GM04504 (cell line): ENCODE data around the gene GPR137B.
"Not testable (repeated sequence)": the region's sequence is repeated elsewhere in the genome, so short reads cannot be mapped to it uniquely, and the experiment has no call there.

Experiments
- DNase-seq: peaks from one replicate; pipeline ENCODE4 v3.0.0-alpha.2; 2012; ENCODE audit warnings: low read depth

GPR137B gene

DNA sequence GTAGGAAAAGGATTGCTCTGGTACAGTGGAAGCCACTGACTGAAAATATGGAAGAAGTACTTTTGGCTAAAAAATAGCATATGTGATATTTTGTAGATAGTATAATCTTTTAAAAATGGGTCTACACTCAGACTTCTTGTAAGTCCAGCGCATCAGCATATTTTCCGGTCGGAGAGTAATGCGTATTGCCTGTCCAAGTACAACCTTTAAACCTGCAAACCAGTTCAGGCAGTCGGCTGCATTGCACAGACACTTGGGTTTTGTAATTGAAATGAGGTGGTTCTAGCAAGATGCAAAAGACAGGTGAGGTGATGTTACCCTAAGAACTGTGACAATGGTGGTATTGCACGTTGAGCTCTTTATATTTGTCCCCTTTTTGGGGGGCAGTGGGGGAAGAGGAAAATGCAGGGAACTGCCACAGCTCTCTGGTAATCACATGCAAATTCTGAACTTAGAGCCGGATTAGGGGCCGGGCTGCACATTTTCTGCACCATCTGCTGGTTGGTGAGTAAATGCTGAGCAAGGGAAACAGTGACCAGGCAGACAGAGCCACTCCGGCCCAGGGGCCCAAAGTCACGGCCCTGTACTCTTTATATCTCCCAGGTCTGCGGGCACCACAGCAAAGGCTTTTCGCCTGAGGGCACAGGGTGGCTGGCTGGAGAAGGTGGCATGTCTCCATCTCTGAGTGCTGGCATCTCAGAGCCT is 2.3 kb downstream of the GPR137B start:
- no peak for DNase-seq

DNA sequence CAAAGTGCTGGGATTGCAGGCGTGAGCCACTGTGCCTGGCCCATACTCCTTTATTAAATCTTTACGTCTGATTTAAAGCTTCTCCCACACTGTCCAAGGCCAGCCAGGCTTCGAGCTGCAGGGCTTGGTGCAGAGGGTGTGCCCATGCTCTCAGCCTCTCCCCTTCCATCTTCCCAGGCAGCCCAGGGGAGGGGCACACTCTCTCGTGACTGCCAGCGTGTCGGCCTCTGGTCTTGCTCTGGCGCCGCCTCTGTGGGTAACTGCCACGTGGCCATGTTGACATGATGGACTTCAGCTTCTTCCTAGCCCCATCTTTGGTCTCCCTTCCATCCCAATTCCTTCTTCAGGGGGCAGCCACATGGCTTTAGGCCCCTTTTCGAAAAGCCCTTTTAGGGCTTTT is 4.7 kb downstream of the GPR137B start:
- no peak for DNase-seq

DNA sequence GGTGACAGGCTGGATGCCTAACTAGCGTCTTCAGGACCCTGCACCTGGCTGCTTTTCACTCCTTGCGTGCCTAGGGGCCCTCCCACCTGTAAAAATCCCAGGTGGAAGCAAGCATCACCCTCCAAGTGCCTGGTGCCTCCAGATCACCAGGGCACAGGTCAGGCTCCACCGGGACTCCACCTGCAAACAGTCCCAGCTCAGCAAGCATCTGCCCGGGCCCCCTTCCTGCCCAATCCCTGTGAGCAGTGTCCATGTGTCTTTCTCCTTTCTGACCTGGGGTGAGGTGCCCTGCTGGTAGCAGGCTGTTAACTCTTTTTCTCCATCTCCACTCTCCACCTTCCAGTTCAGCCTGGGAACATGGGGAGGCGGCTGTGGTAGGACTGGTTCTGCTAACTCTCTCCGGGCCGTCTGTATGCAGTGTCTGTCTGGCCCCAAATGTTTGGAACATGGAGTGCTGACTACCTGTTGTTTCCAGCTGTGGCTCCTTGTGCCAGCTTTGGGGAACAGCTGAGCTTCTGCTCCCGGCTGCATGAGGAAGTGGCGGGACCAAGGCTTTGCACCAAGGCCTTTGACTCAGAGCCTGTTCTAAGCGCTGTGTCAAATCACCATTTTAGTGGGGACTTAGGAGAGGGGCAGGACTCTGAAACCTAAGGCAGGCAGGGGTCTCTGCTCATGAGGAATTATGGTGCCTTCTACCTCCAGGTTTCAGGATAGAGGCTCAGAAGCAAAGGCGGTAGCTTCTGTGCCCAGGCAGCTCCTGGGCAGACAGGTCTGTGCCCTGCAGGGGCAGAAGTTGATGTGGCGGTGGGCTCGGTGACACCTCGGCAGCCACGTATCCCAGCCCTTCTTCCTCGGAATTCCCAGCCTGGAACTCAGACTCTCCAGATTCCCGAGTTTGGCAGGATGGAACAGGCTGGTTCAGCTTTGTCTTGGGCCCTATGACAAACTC is 5.5 kb downstream of the GPR137B start:
- no peak for DNase-seq

DNA sequence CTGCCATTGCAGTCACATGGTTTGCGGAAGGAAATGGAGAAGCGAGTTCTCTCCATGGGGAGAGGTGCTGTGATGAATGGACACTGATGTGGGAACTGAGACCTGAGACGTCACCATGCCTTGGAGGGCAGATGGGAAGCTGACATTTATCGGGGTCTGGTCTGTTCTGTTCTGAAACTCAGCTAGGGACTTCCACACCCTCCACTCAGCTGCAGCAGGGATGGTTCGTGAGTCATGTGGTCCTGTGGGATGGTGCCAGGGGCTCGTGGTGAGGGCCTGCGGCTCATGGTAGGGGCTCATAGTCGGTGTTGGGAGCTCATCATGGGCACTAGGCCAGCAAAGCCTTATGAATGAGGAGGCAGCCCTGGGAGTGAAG is 6.1 kb downstream of the GPR137B start:
- no peak for DNase-seq

DNA sequence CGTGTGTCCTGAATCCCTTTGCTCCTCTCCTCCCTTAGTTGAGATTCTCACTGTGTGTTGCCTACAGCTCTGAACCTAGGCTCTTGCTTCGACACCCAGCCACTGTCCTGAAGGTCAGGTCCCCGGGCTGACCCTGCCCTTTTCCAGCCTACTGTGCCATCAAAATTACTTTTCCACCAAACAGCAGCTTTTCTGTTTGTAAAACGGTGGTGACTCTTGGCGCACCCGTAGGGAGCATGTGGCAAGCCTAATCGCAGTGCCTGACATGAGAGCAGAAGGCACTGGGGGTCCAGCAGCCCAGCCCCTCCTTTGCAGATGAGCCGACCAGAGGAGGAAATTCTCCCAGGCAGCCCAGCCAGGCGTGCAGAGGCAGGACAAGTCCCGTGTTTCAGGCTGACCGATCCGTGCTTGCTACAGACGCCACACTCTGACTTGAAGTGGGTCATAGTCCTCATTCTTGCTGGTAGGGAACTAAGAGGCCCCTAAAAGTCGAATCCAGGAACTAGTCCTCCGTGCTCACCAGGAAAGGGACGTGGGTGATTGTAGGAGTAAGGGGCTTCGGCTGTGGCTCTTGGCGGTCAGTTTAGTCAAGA is 6.8 kb downstream of the GPR137B start:
- DNase-seq = no peak

DNA sequence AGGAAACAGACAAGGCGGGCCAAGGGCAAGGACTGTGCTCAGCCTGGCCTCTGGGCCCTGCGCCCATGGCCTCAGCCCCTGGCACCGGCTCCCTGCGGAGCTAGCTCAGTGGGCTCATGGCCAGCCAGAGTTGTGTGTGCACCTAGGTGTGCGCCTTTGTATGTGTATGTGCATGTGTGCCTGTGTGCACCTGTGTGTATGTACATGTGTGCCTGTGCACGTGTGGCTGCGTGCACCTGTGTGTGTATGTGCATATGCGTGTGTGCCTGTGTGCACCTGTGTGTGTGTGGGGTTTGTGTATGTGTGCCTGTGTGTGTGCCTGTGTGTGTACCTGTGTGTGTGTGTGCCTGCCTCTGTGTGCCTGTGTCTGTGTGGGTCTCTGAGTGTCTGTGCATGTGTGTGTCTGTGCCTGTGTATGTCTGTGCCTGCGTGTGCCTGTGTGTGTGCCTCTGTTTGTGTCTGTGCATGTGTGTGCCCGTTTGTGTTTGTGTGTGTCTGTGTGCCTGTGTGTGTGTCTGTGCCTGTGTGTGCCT is 7.4 kb downstream of the GPR137B start:
- DNase-seq = no peak

DNA sequence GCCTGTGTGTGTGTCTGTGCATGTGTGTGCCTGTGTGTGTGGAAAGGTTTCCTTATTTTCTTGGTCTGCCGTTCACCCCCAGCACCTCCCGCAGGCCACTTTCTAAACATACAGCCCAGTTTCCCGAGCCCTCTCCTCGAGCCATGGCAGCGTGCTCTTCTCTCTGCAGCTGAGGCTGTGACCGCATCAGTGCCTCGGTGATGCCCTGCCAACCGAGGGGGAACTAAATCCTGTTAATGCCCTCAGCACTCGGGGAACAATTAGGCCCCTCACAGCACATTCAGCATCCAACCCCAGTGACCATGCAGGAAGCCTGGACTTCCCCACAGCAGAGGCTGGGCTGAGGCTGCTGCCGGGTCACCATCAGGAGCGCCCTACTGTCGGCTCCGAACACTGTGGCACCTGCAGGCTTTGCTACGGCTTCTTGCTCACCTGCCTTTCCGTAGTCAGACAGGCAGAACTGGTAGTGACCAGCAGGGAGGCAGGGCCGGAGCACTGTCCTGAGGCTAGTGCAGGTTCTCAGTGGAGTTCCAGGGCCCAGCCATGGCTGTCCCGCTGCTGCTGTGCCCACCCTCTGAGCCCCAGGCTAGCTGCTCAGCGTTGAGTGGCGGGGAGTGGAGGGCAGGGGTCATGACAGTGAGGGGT is 8.1 kb downstream of the GPR137B start:
- DNase-seq = no peak

DNA sequence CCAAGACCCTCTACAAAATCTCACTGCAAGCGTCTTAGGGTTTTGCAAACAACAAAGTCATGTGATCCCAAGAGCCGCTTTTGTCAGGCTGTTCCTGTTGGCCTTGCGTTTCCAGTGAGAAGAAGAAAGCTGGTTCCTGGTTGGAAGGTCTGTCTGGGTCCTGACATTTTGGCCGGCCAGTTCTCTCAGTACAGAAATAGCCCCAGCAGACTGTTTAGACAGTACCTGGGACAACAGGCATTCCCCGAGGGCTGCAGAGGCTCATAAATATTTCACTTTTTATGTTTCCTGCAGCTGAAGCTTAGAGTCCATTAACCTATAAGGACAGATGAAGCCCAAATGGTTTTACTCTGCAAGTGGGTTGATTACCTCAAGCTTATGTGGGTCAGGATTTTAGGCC is 8.6 kb downstream of the GPR137B start:
- DNase-seq = no peak

DNA sequence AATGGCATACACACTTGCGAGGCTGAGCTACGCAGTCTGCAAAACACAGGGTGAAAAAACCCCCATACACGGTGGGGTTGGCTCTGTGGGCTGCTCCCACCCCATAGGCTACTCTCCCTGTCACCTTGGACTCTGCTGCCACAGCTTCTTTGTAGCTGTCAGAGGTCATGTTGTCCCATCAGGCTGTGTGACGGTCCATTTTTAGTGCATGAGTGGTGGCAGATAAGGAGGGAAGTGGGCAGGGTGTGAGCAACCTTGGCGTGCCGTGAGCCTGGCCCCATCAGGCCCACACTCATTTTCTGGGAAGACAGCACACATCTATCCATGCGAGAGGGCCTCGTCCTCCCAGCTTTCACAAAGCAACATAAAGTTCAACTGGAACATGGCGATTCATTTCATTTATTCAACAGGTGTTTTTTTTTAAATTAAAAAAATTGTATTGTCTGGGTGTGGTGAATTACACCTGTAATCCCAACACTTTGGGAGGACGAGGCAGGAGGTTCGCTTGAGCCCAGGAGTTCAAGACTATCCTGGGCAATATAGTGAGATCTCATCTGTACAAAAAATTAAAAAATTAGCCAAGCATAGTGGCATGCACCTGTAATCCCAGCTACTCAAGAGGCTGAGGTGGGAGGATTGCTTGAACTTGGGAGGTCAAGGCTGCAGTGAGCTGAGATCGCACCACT is 9.5 kb downstream of the GPR137B start:
- DNase-seq = no peak

DNA sequence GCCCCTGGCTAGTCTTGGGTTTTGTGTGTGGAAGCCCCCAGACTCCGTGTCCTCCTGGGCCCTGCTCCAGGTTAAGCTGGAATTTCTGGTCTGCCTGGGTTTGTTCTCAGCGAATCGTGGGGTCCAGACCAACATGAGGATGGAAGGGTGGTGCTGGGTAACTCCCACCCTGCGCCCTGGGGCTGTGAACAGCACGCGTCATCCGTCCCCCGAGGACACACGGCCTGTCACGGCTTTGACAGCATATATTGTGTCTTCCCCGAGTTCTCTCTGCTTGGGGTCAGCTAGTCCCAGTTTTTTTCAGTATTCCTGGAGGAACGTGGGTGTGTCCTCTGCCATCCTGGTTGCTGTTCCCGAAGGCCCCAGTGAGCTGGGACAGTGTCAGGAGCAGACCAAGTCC is 11.8 kb downstream of the GPR137B start:
- DNase-seq = no peak

DNA sequence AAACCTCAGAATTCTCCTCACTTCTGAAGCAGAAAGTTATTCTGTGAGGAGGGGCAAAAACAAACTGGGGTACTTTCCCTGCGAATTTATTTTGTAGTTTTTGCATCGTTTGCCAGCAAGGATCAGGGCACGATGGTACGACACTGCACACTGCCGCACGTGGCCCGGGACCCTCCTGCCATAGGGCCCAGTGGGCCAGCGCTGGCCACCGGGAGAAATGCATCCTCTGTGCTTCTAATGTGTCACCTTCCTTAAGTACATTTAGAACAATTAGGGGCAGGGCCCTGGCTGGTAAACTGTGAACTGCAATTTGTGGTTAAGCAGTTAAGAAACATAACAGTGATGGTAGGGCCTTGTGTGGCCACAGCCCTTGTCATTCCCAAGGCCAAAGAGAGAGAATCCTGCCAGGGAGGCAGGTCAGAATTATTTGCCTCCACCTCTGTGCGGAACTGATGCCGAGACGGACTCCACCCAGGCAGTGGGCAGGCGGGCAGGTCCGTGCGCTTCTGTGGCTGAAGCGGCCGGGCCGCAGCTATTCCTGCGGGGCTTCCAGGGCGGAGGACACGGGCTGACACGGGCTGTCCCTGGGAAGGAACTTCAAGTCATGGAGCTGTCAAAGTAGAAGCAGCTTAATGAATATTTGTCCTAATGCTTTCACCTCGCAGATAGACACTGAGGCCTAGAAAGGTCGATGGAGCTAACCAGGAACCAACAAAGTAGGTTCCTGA is 12.5 kb downstream of the GPR137B start:
- DNase-seq = no peak

DNA sequence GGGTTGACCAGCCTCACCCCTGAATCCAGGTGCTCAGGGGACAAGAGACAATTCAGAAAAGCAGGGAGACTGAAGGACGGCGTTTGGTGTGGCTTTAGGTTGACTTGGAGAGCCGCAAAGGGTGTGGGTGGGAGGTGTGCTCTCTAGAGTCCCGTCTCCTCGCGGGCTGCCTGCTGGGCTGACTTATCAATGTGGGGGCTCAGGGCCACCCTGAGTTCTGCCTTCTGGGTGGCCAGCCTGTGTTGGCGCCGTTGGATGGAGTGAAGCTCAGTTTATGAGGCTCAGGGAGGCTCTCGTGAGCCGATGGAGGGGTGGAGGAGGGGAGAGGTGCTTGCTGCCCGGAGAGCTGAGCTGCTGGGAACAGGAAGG is 13.0 kb downstream of the GPR137B start:
- DNase-seq = no peak

DNA sequence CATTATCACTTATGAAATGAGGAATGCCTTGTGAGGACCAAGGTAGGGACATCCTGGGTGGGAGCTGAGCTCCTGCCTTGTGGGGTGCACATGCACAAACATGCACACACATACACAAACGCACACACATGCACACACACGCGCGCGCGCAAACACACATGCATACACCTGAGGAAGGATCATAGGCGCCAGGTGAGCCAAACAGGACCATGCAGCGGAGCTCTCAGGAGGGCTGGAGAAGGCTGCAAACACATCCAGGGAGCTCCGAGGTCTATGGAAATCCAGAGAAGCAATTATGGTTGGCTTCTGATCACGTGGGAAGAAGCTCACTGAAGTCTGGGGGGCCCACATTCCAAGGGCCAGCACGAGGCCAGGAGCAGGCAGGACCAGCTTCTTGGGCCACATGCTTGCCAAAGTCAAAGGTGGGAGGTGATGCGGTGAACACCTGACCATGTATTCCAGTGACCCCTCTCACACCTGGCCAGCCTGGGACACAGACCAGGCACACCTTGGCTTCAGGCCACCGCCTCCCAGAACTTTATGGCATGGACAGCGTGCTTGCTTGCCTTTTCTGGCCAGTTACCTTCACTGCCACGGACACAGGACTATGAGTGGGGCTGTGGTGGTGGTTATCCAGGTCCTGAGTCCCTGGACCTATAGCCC is 13.6 kb downstream of the GPR137B start:
- no peak for DNase-seq

DNA sequence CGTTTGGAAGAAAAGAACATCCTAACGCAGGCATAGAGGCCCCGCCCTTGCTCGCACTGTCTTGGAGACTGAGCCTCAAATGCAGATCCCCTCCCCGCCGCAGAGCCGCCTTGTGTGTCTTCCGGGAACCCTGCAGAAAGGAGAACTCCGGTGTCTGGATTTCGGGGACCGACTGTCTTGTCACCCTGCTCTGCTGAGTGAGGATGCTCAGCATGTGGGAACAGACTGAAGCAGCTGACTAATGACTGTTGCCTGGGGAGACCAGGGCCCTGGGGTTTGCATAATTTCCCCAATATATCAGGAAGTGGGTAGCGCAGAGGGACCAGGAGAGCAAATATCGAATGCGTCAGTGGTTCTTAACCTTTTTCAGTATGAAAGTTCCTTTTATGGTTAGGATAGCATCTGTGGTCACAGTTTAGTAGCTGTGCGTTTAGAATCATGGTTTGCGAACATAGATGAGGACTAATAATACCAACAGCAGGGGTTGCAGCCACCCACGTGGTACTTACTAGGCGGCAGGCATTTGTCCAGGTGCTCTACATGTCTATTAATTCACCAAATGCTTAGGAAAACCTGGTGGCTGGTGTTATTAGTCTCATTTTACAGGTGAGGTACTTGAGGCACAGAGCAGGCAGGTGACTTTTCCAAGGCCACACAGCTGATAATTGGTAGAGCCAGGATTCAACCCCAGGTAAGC is 14.3 kb downstream of the GPR137B start:
- no peak for DNase-seq

DNA sequence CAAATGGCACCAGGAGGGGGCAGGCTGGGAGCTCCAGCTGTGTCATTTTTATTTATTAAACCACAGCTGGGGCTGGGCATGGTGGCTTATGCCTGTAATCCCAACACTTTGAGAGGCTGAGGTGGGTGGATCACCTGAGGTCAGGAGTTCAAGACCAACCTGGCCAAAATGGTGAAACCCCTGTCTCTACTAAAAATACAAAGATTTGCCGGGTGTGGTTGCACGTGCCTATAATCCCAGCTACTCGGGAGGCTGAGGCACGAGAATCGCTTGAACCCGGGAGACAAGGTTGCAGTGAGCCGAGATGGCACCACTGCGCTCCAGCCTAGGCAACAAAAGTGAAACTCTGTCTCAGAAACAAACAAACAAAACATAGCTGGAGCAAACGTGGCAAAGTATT is 15.7 kb downstream of the GPR137B start:
- DNase-seq = not testable (repeated sequence)

DNA sequence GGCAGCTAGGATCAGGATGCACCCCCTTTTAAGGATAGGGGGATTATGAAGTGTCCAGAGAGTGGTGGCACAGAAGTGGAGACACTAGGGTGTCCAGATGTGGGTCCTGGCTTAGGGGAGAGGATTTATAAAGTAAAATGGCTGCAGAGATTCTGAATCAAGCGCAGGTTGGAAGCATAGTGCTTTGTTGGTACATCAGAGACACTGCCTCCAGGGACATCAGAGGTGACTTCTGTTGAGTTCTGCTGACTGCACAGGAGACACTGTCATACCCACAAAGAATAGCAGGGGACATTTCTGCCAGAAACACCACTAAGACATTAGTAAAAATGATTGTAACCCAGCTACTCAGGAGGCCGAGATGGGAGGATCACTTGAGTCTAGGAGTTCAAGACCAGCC is 16.4 kb downstream of the GPR137B start:
- no peak for DNase-seq

DNA sequence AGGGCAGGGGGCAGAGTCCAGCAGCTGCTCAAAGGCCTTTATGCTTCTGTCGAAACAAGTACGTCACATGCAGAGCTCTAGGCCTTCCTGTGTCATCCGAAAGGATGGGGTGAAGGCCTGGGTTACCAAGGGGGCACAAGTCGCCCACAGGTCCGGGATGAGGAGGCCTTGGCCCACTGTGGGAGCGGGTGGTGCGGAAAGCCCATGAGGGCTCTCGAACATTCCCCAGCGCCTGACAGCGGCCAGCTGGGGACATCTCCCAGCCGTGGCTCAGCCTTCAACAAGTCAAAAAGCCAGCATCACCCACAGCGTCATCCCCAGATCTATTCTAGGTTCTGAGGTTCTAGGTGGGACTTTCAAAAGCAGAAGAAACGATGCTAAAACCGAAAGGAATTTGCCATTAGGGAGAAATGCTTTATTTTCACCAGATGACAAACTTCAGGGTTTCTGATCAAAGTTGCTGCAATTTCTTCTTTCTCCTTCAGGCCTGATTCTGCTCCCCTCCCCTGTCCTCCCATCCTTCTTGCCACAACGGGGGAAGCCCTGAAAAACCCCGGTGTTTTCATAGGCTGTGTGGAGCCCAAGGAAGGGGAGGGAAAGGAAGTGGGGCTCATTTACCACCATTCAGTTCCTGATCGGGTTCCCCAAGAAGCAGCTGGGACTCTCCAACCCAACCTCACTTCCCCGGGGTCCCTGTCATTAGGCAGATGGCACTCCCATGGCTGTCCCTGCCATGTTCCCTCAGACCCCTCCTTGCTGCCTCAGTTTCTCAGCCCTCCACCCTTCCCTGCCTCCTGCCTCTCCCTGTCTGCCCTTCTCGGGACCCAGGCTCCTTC is 17.6 kb downstream of the GPR137B start:
- no peak for DNase-seq

DNA sequence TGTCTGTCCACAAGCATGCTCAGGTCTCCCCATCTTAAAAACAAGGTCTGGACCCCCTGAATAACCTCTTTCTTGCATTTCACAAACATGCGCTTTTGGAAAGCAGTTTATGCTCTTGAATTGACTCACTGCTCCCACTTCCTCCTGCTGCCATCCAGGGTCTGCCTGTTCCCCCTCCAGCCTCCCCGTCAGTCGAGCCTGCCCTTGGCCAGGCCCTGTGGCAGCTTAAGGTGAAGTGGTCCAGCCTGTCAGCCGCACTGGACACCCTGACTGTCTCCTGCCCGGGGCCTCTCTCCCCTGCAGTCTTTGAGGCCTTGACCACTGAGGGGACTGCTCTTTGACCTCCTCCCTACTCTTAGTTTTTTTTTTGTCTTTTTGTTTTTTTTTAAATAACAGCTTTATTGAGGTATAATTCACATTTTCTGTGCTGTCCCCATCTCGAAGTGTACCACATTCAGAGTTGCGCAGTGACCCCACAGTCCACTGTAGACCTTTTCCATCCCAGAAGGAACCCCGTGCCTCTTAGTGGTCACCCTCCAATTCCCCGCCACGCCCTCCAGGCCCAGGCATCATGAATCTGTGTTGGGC is 18.3 kb downstream of the GPR137B start:
- no peak for DNase-seq

DNA sequence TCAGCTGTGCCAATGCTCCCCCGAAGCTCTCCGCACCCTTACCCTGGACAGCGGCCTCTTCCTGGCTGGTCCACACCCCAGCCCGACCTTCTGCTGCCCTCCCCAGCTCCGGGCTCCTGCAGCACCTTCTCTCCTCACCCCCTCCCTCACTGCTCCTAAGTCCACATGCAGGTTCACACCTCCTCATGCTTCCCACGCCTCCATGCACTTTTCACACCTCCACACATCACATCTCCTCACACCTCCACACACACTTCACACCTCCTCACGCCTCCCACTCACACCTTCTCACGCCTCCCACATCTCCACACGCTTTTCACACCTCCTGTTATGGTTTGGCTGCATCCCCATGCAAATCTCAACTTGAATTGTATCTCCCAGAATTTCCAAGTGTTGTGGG is 18.9 kb downstream of the GPR137B start:
- DNase-seq = no peak
